ENCODE data around the gene CACNB2.

GRCh38 chr10:18406136-18406535 is 265.9 kb downstream of the CACNB2 start:
- TF ChIP-seq CTCF (IDR thresholded peaks at IDR 0.05): no peak
- TF ChIP-seq, protein P1, sequence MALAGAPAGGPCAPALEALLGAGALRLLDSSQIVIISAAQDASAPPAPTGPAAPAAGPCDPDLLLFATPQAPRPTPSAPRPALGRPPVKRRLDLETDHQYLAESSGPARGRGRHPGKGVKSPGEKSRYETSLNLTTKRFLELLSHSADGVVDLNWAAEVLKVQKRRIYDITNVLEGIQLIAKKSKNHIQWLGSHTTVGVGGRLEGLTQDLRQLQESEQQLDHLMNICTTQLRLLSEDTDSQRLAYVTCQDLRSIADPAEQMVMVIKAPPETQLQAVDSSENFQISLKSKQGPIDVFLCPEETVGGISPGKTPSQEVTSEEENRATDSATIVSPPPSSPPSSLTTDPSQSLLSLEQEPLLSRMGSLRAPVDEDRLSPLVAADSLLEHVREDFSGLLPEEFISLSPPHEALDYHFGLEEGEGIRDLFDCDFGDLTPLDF (CRISPR knock-in tag; IDR thresholded peaks at IDR 0.05): no peak
- TF ChIP-seq, protein P2, sequence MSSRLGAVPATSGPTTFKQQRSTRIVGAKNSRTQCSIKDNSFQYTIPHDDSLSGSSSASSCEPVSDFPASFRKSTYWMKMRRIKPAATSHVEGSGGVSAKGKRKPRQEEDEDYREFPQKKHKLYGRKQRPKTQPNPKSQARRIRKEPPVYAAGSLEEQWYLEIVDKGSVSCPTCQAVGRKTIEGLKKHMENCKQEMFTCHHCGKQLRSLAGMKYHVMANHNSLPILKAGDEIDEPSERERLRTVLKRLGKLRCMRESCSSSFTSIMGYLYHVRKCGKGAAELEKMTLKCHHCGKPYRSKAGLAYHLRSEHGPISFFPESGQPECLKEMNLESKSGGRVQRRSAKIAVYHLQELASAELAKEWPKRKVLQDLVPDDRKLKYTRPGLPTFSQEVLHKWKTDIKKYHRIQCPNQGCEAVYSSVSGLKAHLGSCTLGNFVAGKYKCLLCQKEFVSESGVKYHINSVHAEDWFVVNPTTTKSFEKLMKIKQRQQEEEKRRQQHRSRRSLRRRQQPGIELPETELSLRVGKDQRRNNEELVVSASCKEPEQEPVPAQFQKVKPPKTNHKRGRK (CRISPR knock-in tag; IDR thresholded peaks at IDR 0.05; ENCODE audit: borderline replicate concordance): no peak
- no peak for TF ChIP-seq PRDM15 (CRISPR knock-in tag; IDR thresholded peaks at IDR 0.05)
- TF ChIP-seq ATF3 (CRISPR knock-in tag; conservative IDR thresholded peaks at IDR 0.05): no peak
- TF ChIP-seq CBFB (CRISPR knock-in tag; IDR thresholded peaks at IDR 0.05; ENCODE audit: low read depth): no peak
